Suprapubic skin (tissue), 4 donors: Measurements from ENCODE around the gene GFOD1. TPM values are rescaled to one million over a fixed set of nuclear protein-coding genes. Genes with fewer than 3 reads are reported as not detected.
"Not testable (repeated sequence)": the region's sequence is repeated elsewhere in the genome, so short reads cannot be mapped to it uniquely, and the experiment has no call there.

Experiments
- DNase-seq, 2 donors: peaks; one replicate each; pipeline ENCODE4 v3.0.0-alpha.2; 2019; ENCODE audit warnings: low spot score in 2 of 2
- H3K27ac ChIP-seq: fragments of 200-600 bp; sonication (generic); one replicate; pipeline ENCODE4 v1.5.1; 2019
- H3K27me3 ChIP-seq: fragments of 200-600 bp; sonication (generic); one replicate; pipeline ENCODE4 v1.5.1; 2019
- H3K36me3 ChIP-seq: fragments of 200-600 bp; sonication (generic); one replicate; pipeline ENCODE4 v1.5.1; 2019
- H3K4me1 ChIP-seq: fragments of 200-600 bp; sonication (generic); one replicate; pipeline ENCODE4 v1.5.1; 2019
- H3K4me3 ChIP-seq: fragments of 200-600 bp; sonication (generic); one replicate; pipeline ENCODE4 v1.5.1; 2019; ENCODE audit warnings: mild to moderate bottlenecking
- H3K9me3 ChIP-seq: fragments of 200-600 bp; sonication (generic); one replicate; pipeline ENCODE4 v1.5.1; 2019
- CTCF ChIP-seq, 2 donors: fragments of 200-600 bp in 1 of 2; fragments of 450-650 bp in 1 of 2; sonication (generic) in 1 of 2; IDR thresholded peaks; one replicate each; pipeline ENCODE4 v1.5.1; 2016 to 2019; ENCODE audit warnings: antibody characterized with exemption in 2 of 2, mild to moderate bottlenecking in 1 of 2, moderate library complexity in 1 of 2
- EP300 ChIP-seq: sonication (generic); formaldehyde crosslinking; IDR thresholded peaks from one replicate; pipeline ENCODE4 v1.6.1; 2017; ENCODE audit warnings: antibody characterized with exemption
- POLR2A ChIP-seq, 2 donors: fragments of 450-650 bp; IDR thresholded peaks; one replicate each; pipeline ENCODE4 v1.6.1; 2017; ENCODE audit warnings: antibody characterized with exemption in 2 of 2, mild to moderate bottlenecking in 2 of 2, moderate library complexity in 2 of 2
- POLR2AphosphoS5 ChIP-seq, 3 donors: sonication (generic); formaldehyde crosslinking; IDR thresholded peaks; one replicate each; pipeline ENCODE4 v1.6.1; 2017; ENCODE audit warnings: antibody characterized with exemption in 3 of 3
- WGBS: methylation state at CpG from one replicate; pipeline ENCODE4 v1.1.5; 2018; 5-methylcytosine and 5-hydroxymethylcytosine counted together
- total RNA-seq, 4 donors: library from RNA; depleted of rRNA; stranded (reverse); fragments of >200 nt; gene quantifications; one replicate each; pipeline ENCODE4 v1.1.0, GENCODE V29; 2016

The GFOD1 gene
- total RNA-seq, 4 donors from 2014 or later, result 7.5 to 15.2 (median 13.7) TPM

- DNase-seq, result no peak
- Histone ChIP-seq H3K27ac (no peak overlapping the region), H3K36me3 (no peaks in the 10 kb centered on the region), H3K27me3 (no peaks in the 10 kb centered on the region), H3K4me3 (no peak overlapping the region), H3K4me1 (peaks cover 40% of the 10 kb centered on the region), H3K9me3 (no peaks in the 10 kb centered on the region)
- 68% methylated on average over 3 of the region's 3 CpGs for WGBS
- TF ChIP-seq POLR2A (IDR thresholded peaks at IDR 0.05), result no peak
- no peak for TF ChIP-seq EP300
- no peak for TF ChIP-seq CTCF (IDR thresholded peaks at IDR 0.05)
- no peak for TF ChIP-seq POLR2AphosphoS5 (IDR thresholded peaks at IDR 0.05)
Measured at GRCh38 chr6:13444604-13445003, 42.8 kb downstream of the GFOD1 start.

GRCh38 chr6:13443978-13444377 is 43.4 kb downstream of the GFOD1 start:
- not testable (repeated sequence) for H3K27ac ChIP-seq, H3K9me3 ChIP-seq, H3K27me3 ChIP-seq, H3K36me3 ChIP-seq, DNase-seq, H3K4me3 ChIP-seq
- H3K4me1 ChIP-seq, result peaks cover 39% of the 10 kb centered on the region
- 93% methylated on average over 6 of the region's 6 CpGs for WGBS

GRCh38 chr6:13441778-13442177 is 45.6 kb downstream of the GFOD1 start:
- H3K4me1 ChIP-seq, result peaks cover 23% of the 10 kb centered on the region
- no peaks in the 10 kb centered on the region for H3K27me3 ChIP-seq
- H3K27ac ChIP-seq, result no peak overlapping the region
- H3K4me3 ChIP-seq, result no peak overlapping the region
- WGBS, result 89% methylated on average over 4 of the region's 4 CpGs
- no peak for TF ChIP-seq EP300
- no peak for TF ChIP-seq POLR2AphosphoS5 (IDR thresholded peaks at IDR 0.05)
- no peak for TF ChIP-seq POLR2A (IDR thresholded peaks at IDR 0.05)
- TF ChIP-seq CTCF (IDR thresholded peaks at IDR 0.05), result no peak
- no peaks in the 10 kb centered on the region for H3K36me3 ChIP-seq
- DNase-seq, result no peak
- H3K9me3 ChIP-seq, result no peaks in the 10 kb centered on the region

- no peak overlapping the region for H3K27ac ChIP-seq
- 92% methylated on average over 1 of the region's 1 CpG for WGBS
- TF ChIP-seq POLR2A (IDR thresholded peaks at IDR 0.05) (no peak), POLR2AphosphoS5 (IDR thresholded peaks at IDR 0.05) (no peak), CTCF (IDR thresholded peaks at IDR 0.05) (no peak), EP300 (no peak)
- H3K4me3 ChIP-seq, result no peak overlapping the region
- no peak for DNase-seq
- H3K36me3 ChIP-seq, result no peaks in the 10 kb centered on the region
- peaks cover 1% of the 10 kb centered on the region for H3K4me1 ChIP-seq
- no peaks in the 10 kb centered on the region for H3K9me3 ChIP-seq
- H3K27me3 ChIP-seq, result no peaks in the 10 kb centered on the region
Measured at GRCh38 chr6:13439644-13440043, 47.8 kb downstream of the GFOD1 start.

- Histone ChIP-seq H3K36me3 (no peaks in the 10 kb centered on the region), H3K27ac (no peak overlapping the region), H3K4me3 (no peak overlapping the region), H3K27me3 (no peaks in the 10 kb centered on the region), H3K4me1 (no peaks in the 10 kb centered on the region), H3K9me3 (no peaks in the 10 kb centered on the region)
- no peak for DNase-seq
- no peak for TF ChIP-seq EP300
- TF ChIP-seq POLR2AphosphoS5 (IDR thresholded peaks at IDR 0.05), result no peak
- TF ChIP-seq POLR2A (IDR thresholded peaks at IDR 0.05), result no peak
- no peak for TF ChIP-seq CTCF (IDR thresholded peaks at IDR 0.05)
- WGBS, result 93% methylated on average over 1 of the region's 1 CpG
Measured at GRCh38 chr6:13438126-13438525, 49.3 kb downstream of the GFOD1 start.

- no peaks in the 10 kb centered on the region for H3K4me1 ChIP-seq
- 91% methylated on average over 3 of the region's 3 CpGs for WGBS
- DNase-seq, result no peak
- no peaks in the 10 kb centered on the region for H3K27me3 ChIP-seq
- H3K4me3 ChIP-seq, result no peak overlapping the region
- no peaks in the 10 kb centered on the region for H3K9me3 ChIP-seq
- no peaks in the 10 kb centered on the region for H3K36me3 ChIP-seq
- no peak for TF ChIP-seq POLR2A (IDR thresholded peaks at IDR 0.05)
- TF ChIP-seq POLR2AphosphoS5 (IDR thresholded peaks at IDR 0.05), result no peak
- no peak for TF ChIP-seq CTCF (IDR thresholded peaks at IDR 0.05)
- no peak for TF ChIP-seq EP300
- H3K27ac ChIP-seq, result no peak overlapping the region
Measured at GRCh38 chr6:13437218-13437996, 50.0 kb downstream of the GFOD1 start.
